GM12878 (cell line): ENCODE data around the gene MEAK7. TPM values are rescaled to one million over a fixed set of nuclear protein-coding genes. Genes with fewer than 3 reads are reported as not detected.

ENCODE experiments used
- ATAC-seq: fragments of 200-7000 bp; cut with Tn5 transposase; 3 replicates; pipeline ENCODE4 v1.9.1; 2020; ENCODE audit warnings: mild to moderate bottlenecking, moderate library complexity
- BruUV-seq: library from RNA; stranded (reverse); fragments of 400-500 nt; replicated peaks from 2 replicates; lab custom pipeline; 2021; lab: Mats Ljungman, UMichigan
- CTCF ChIA-PET: fragments of 300-600 bp; sonication (Branson Sonifier 250); formaldehyde crosslinking; extraction: SDS; loops from one replicate; lab custom pipeline; 2021; ENCODE audit warnings: inconsistent platforms; lab: Yijun Ruan, JAX
- POLR2A ChIA-PET: fragments of 350-600 bp; formaldehyde crosslinking; extraction: SDS; loops from one replicate; lab custom pipeline; 2021; ENCODE audit warnings: inconsistent platforms; lab: Charles Lee
- RAD21 ChIA-PET: fragments of 300-600 bp; sonication (Branson Sonifier 250); formaldehyde crosslinking; loops from one replicate; lab custom pipeline; 2023; ENCODE audit warnings: antibody characterized with exemption; ENCODE audit not compliant: unreplicated experiment; lab: Charles Lee
- SMC1A ChIA-PET: fragments of 300-600 bp; sonication (Branson Sonifier 250); formaldehyde crosslinking; loops from one replicate; lab custom pipeline; 2023; ENCODE audit not compliant: unreplicated experiment, uncharacterized antibody; lab: Charles Lee
- DNase-seq: peaks from one replicate; pipeline ENCODE4 v3.0.0-alpha.2; 2011; ENCODE audit warnings: low read depth, low spot score
- FAIRE-seq: peaks from 3 replicates; lab custom pipeline; 2011; peaks lifted over from hg19 to GRCh38; lab: Jason Lieb, UNC
- H2AFZ ChIP-seq: 2 replicates; pipeline ENCODE4 v1.6.0; 2011; ENCODE audit warnings: low read depth, low read length, control low read depth; ENCODE audit not compliant: control insufficient read depth
- H3K27ac ChIP-seq: 2 replicates; pipeline ENCODE4 v1.5.1; 2011; ENCODE audit warnings: control low read depth; ENCODE audit not compliant: control insufficient read depth, insufficient read depth
- H3K27me3 ChIP-seq, 2 experiments: replicated peaks in 1 of 2; 2 replicates each; pipeline versions ENCODE4 v1.6.0 to v1.6.1; 2011; ENCODE audit warnings: low read length in 1 of 2; ENCODE audit not compliant: control insufficient read depth in 2 of 2, insufficient read depth in 2 of 2
- H3K36me3 ChIP-seq, 2 experiments: 2 replicates each; pipeline ENCODE4 v1.5.1; 2011; ENCODE audit warnings: low read length in 1 of 2; ENCODE audit not compliant: control insufficient read depth in 2 of 2, insufficient read depth in 2 of 2
- H3K4me1 ChIP-seq: 2 replicates; pipeline ENCODE4 v1.6.1; 2011; ENCODE audit warnings: mild to moderate bottlenecking, low read length, moderate library complexity, mixed read lengths; ENCODE audit not compliant: control insufficient read depth, insufficient read depth
- H3K4me2 ChIP-seq: 2 replicates; pipeline ENCODE4 v1.6.0; 2011; ENCODE audit warnings: control low read depth; ENCODE audit not compliant: control insufficient read depth, insufficient read depth
- H3K4me3 ChIP-seq: fragments of 200-600 bp; sonication (generic); 2 replicates; pipeline ENCODE4 v1.5.1; 2016
- H3K79me2 ChIP-seq: 2 replicates; pipeline ENCODE4 v1.6.0; 2011; ENCODE audit warnings: low read length; ENCODE audit not compliant: control insufficient read depth, insufficient read depth
- H3K9ac ChIP-seq: 2 replicates; pipeline ENCODE4 v1.8.0; 2011; ENCODE audit warnings: low read length, control low read depth, mixed read lengths; ENCODE audit not compliant: control insufficient read depth, insufficient read depth
- H3K9me3 ChIP-seq: replicated peaks from 3 replicates; pipeline ENCODE4 v1.5.1; 2011; ENCODE audit warnings: mild to moderate bottlenecking, low read length; ENCODE audit not compliant: control insufficient read depth, insufficient read depth
- H4K20me1 ChIP-seq: 2 replicates; pipeline ENCODE4 v1.6.0; 2011; ENCODE audit not compliant: control insufficient read depth, insufficient read depth
- BACH1 ChIP-seq: fragments of 450-650 bp; IDR thresholded peaks from 2 replicates; pipeline ENCODE4 v1.6.1; 2017; ENCODE audit warnings: mild to moderate bottlenecking, borderline replicate concordance
- CBX5 ChIP-seq: sonication (generic); IDR thresholded peaks from 2 replicates; pipeline ENCODE4 v1.6.1; 2016; ENCODE audit warnings: low read depth, moderate library complexity, mild to moderate bottlenecking, inconsistent platforms
- CTCF ChIP-seq, 3 experiments: IDR thresholded peaks in 2 of 3; conservative IDR thresholded peaks in 1 of 3; 2 replicates each; pipeline ENCODE4 v1.5.1; 2011; ENCODE audit warnings: low read depth in 3 of 3, low read length in 3 of 3, mild to moderate bottlenecking in 3 of 3, control low read depth in 2 of 3, moderate library complexity in 2 of 3, inconsistent platforms in 1 of 3, mixed read lengths in 1 of 3; ENCODE audit not compliant: control insufficient read depth in 2 of 3, insufficient read depth in 1 of 3; ENCODE audit errors: extremely low read depth in 1 of 3
- HDGF ChIP-seq: fragments of 450-650 bp; IDR thresholded peaks from 2 replicates; pipeline ENCODE4 v1.6.1; 2016; ENCODE audit warnings: antibody characterized with exemption
- POU2F2 ChIP-seq: IDR thresholded peaks from 3 replicates; pipeline ENCODE4 v1.6.1; 2011; ENCODE audit warnings: low read depth, mild to moderate bottlenecking, low read length, borderline replicate concordance
- RELA ChIP-seq: fragments of 450-650 bp; IDR thresholded peaks from 2 replicates; pipeline ENCODE4 v1.8.0; 2014; ENCODE audit warnings: borderline replicate concordance; ENCODE audit not compliant: partially characterized antibody
- SMAD5 ChIP-seq: IDR thresholded peaks from 2 replicates; pipeline ENCODE4 v1.6.1; 2016; ENCODE audit warnings: antibody characterized with exemption, low read depth
- STAT3 ChIP-seq: IDR thresholded peaks from 2 replicates; pipeline ENCODE4 v1.6.1; 2011; ENCODE audit warnings: low read depth, low read length, improper control_type of control experiment
- TCF7 ChIP-seq: IDR thresholded peaks from 2 replicates; pipeline ENCODE4 v1.6.1; 2014; ENCODE audit warnings: antibody characterized with exemption, borderline replicate concordance
- WGBS: methylation state at CpG from one replicate; pipeline ENCODE4 v1.1.6; 2016; ENCODE audit warnings: low lambda C conversion rate; ENCODE audit not compliant: insufficient replicate concordance, insufficient coverage; ENCODE audit errors: missing lambda C conversion rate; 5-methylcytosine and 5-hydroxymethylcytosine counted together
- in situ Hi-C: fragments of 300-500 bp; cut with MboI; formaldehyde crosslinking; loops from 9 replicates; pipeline ENCODE4 v1.14.3; 2018; ENCODE audit warnings: mixed read lengths
- intact Hi-C: fragments of 100-400 bp; cut with micrococcal nuclease; formaldehyde crosslinking; loops from one replicate; pipeline ENCODE4 v1.14.2; 2022; ENCODE audit not compliant: unreplicated experiment
- polyA plus RNA-seq, 11 experiments: library from polyadenylated mRNA; depleted of rRNA in 4 of 11; unstranded in 6 of 11; stranded (reverse) in 5 of 11; fragments of >200 nt; fragmentation: Nextera tagmentation in 4 of 11; fragmentation: Illumina TruSeq in 1 of 11; extraction: Ambion mirVana in 4 of 11; extraction: Trizol in 1 of 11; gene quantifications; 1 replicate in 1 of 11; 2 replicates in 10 of 11; pipeline versions ENCODE4 v1.2.1 to v1.2.3, GENCODE V29; 2011 to 2016; ENCODE audit warnings: inconsistent platforms in 2 of 11, missing spikeins in 2 of 11, low read depth in 1 of 11
- total RNA-seq, 4 experiments: library from RNA; depleted of rRNA in 3 of 4; stranded (reverse); fragments of >200 nt in 3 of 4; fragmentation: Illumina TruSeq in 1 of 4; extraction: Trizol in 1 of 4; gene quantifications; 2 replicates each; pipeline versions ENCODE4 v1.2.1 to v1.2.3, GENCODE V29; 2013 to 2021

MEAK7 gene
- total and polyA plus RNA-seq, 10 of the 15 experiments (the other 5 are each of a cell fraction or from before 2014, with no cell fraction given), result 1.4 to 11.9 (median 6.4) TPM

GRCh38 chr16:84462296-84463210, 41.9 kb downstream of the MEAK7 start:
- no peaks in the 10 kb centered on the region for H4K20me1 ChIP-seq
- ATAC-seq, result no peak
- no TSS peak for BruUV-seq
- in situ Hi-C loops (no loop called here), intact Hi-C loops (no loop called here)
- H3K9ac ChIP-seq, result no peak overlapping the region
- H3K27ac ChIP-seq, result no peak overlapping the region
- POLR2A ChIA-PET, result no interaction called here
- H3K79me2 ChIP-seq, result no peaks in the 10 kb centered on the region
- CTCF ChIA-PET, result no interaction called here
- DNase-seq, result no peak
- 77% methylated on average over 24 of the region's 24 CpGs for WGBS
- peaks cover 3% of the 10 kb centered on the region; the same call in 1 of the 3 replicates for H3K9me3 ChIP-seq
- RAD21 ChIA-PET, result no interaction called here
- no peak overlapping the region for H2AFZ ChIP-seq
- no peaks in the 10 kb centered on the region for H3K36me3 ChIP-seq
- H3K4me2 ChIP-seq, result no peak overlapping the region
- no peaks in the 10 kb centered on the region for H3K27me3 ChIP-seq
- FAIRE-seq, result no peak
- SMC1A ChIA-PET, result no interaction called here
- H3K4me1 ChIP-seq, result no peaks in the 10 kb centered on the region
- no peak overlapping the region for H3K4me3 ChIP-seq
- TF ChIP-seq HDGF (no peak), CBX5 (no peak), BACH1 (no peak), RELA (no peak), POU2F2 (no peak), SMAD5 (no peak), TCF7 (no peak), CTCF (IDR thresholded peaks at IDR 0.05 in 2 of 3, conservative IDR thresholded peaks at IDR 0.05 in 1 of 3; ENCODE audit: control insufficient read depth in 2 of 3, extremely low read depth in 1 of 3, insufficient read depth in 1 of 3, low read depth in 3 of 3, low read length in 3 of 3) (no peak), STAT3 (no peak)
